WTC11 (cell line): Measurements from ENCODE around the gene ARHGAP40. TPM values are rescaled to one million over a fixed set of nuclear protein-coding genes. Genes with fewer than 3 reads are reported as not detected.

Experiments
- ATAC-seq: fragments of 200-7000 bp; cut with Tn5 transposase; 2 replicates; pipeline ENCODE4 v1.10.0; 2021; ENCODE audit warnings: mild to moderate bottlenecking, moderate library complexity
- CTCF ChIA-PET: fragments of 300-600 bp; sonication (Branson Sonifier 250); formaldehyde crosslinking; loops from one replicate; lab custom pipeline; 2021; ENCODE audit warnings: antibody characterized with exemption; lab: Charles Lee
- POLR2A ChIA-PET: fragments of 350-600 bp; sonication (Branson Sonifier 250); formaldehyde crosslinking; loops from one replicate; lab custom pipeline; 2021; ENCODE audit warnings: antibody characterized with exemption; lab: Charles Lee
- DNase-seq: peaks from one replicate; pipeline ENCODE4 v3.0.0; 2021; ENCODE audit warnings: low spot score
- H3K27ac Mint-ChIP-seq: 2 replicates; pipeline ENCODE4 v1.8.0; 2021; ENCODE audit warnings: mixed read lengths
- H3K27me3 Mint-ChIP-seq: 2 replicates; pipeline ENCODE4 v1.8.0; 2021; ENCODE audit warnings: low read depth, mild to moderate bottlenecking, moderate library complexity, mixed read lengths
- H3K36me3 Mint-ChIP-seq: 2 replicates; pipeline ENCODE4 v1.8.0; 2021; ENCODE audit warnings: mixed read lengths
- H3K4me1 Mint-ChIP-seq: 2 replicates; pipeline ENCODE4 v1.8.0; 2022; ENCODE audit warnings: mixed read lengths
- H3K4me3 Mint-ChIP-seq: 2 replicates; pipeline ENCODE4 v1.8.0; 2021; ENCODE audit warnings: mild to moderate bottlenecking, moderate library complexity, mixed read lengths
- H3K9me3 Mint-ChIP-seq: 2 replicates; pipeline ENCODE4 v1.8.0; 2021; ENCODE audit warnings: mixed read lengths
- AR ChIP-seq: fragments of 250-450 bp; sonication (Bioruptor Pico); IDR thresholded peaks from 2 replicates; pipeline ENCODE4 v1.9.0; 2021; ENCODE audit warnings: mild to moderate bottlenecking
- ATF2 ChIP-seq: sonication (generic); formaldehyde crosslinking; IDR thresholded peaks from 2 replicates; pipeline ENCODE4 v1.8.1; 2022; ENCODE audit warnings: low read depth, missing genetic modification reagents, borderline replicate concordance
- CREM ChIP-seq: sonication (generic); formaldehyde crosslinking; IDR thresholded peaks from 2 replicates; pipeline ENCODE4 v1.8.1; 2022; ENCODE audit warnings: mild to moderate bottlenecking, missing genetic modification reagents, moderate library complexity
- E2F1 ChIP-seq: sonication (generic); formaldehyde crosslinking; IDR thresholded peaks from 2 replicates; pipeline ENCODE4 v1.8.0; 2022; ENCODE audit warnings: mild to moderate bottlenecking, missing genetic modification reagents
- JUN ChIP-seq: sonication (generic); formaldehyde crosslinking; IDR thresholded peaks from 2 replicates; pipeline ENCODE4 v1.8.0; 2023; ENCODE audit warnings: mild to moderate bottlenecking, missing genetic modification reagents
- MLX ChIP-seq: sonication (generic); formaldehyde crosslinking; IDR thresholded peaks from 2 replicates; pipeline ENCODE4 v1.8.1; 2023; ENCODE audit warnings: mild to moderate bottlenecking, missing genetic modification reagents, moderate library complexity
- MYBL2 ChIP-seq: sonication (generic); formaldehyde crosslinking; IDR thresholded peaks from 2 replicates; pipeline ENCODE4 v1.8.1; 2023; ENCODE audit warnings: mild to moderate bottlenecking, moderate library complexity, missing genetic modification reagents
- NFATC4 ChIP-seq: fragments of 250-450 bp; sonication (Bioruptor Pico); IDR thresholded peaks from 2 replicates; pipeline ENCODE4 v1.9.0; 2021; ENCODE audit warnings: mild to moderate bottlenecking
- NR2C2 ChIP-seq: sonication (generic); formaldehyde crosslinking; IDR thresholded peaks from 2 replicates; pipeline ENCODE4 v1.8.0; 2022; ENCODE audit warnings: mild to moderate bottlenecking, missing genetic modification reagents
- OVOL2 ChIP-seq: fragments of 250-450 bp; sonication (Bioruptor Pico); IDR thresholded peaks from 2 replicates; pipeline ENCODE4 v1.9.0; 2021; ENCODE audit warnings: mild to moderate bottlenecking, borderline replicate concordance
- RORB ChIP-seq: fragments of 250-450 bp; sonication (Bioruptor Pico); IDR thresholded peaks from 2 replicates; pipeline ENCODE4 v1.9.0; 2021; ENCODE audit warnings: mild to moderate bottlenecking
- TEAD4 ChIP-seq: sonication (generic); formaldehyde crosslinking; IDR thresholded peaks from 2 replicates; pipeline ENCODE4 v1.8.0; 2022; ENCODE audit warnings: mild to moderate bottlenecking, missing genetic modification reagents
- TP53 ChIP-seq: sonication (generic); formaldehyde crosslinking; IDR thresholded peaks from 2 replicates; pipeline ENCODE4 v1.8.1; 2023; ENCODE audit warnings: mild to moderate bottlenecking, missing genetic modification reagents
- ZBTB43 ChIP-seq: sonication (generic); formaldehyde crosslinking; IDR thresholded peaks from 2 replicates; pipeline ENCODE4 v1.8.1; 2023; ENCODE audit warnings: mild to moderate bottlenecking, missing genetic modification reagents
- ZNF138 ChIP-seq: sonication (generic); formaldehyde crosslinking; conservative IDR thresholded peaks from 2 replicates; pipeline ENCODE4 v1.8.1; 2022; ENCODE audit warnings: mild to moderate bottlenecking, moderate library complexity, missing genetic modification reagents
- ZNF317 ChIP-seq: sonication (generic); formaldehyde crosslinking; IDR thresholded peaks from 2 replicates; pipeline ENCODE4 v1.8.1; 2023; ENCODE audit warnings: low read depth, mild to moderate bottlenecking, moderate library complexity, missing genetic modification reagents, borderline replicate concordance
- ZNF423 ChIP-seq: fragments of 250-450 bp; sonication (Bioruptor Pico); IDR thresholded peaks from 2 replicates; pipeline ENCODE4 v2.1.2; 2022; ENCODE audit warnings: mild to moderate bottlenecking, moderate library complexity
- ZSCAN18 ChIP-seq: fragments of 250-450 bp; sonication (Bioruptor Pico); IDR thresholded peaks from 2 replicates; pipeline ENCODE4 v2.1.2; 2022; ENCODE audit warnings: mild to moderate bottlenecking, moderate library complexity
- total RNA-seq: library from RNA; stranded (reverse); gene quantifications from 3 replicates; pipeline ENCODE4 v1.2.3, GENCODE V29; 2021

Gene ARHGAP40
- total RNA-seq, 1 experiment from 2014 or later: 0.72 TPM

- TF ChIP-seq ATF2 (CRISPR knock-in tag): no peak
- TF ChIP-seq AR (CRISPR knock-in tag): no peak
- TF ChIP-seq, all 79 proteins: peak for 0
Measured at GRCh38 chr20:38624084-38624483, 22.5 kb downstream of the ARHGAP40 start (continued).

GRCh38 chr20:38625896-38626295 lies 24.3 kb downstream of the ARHGAP40 start:
- no peak for DNase-seq
- no peaks in the 10 kb centered on the region for H3K27me3 Mint-ChIP-seq
- no peak for ATAC-seq
- peaks cover 13% of the 10 kb centered on the region for H3K9me3 Mint-ChIP-seq
- no peak overlapping the region for H3K4me3 Mint-ChIP-seq
- CTCF ChIA-PET: no interaction called here
- no peaks in the 10 kb centered on the region for H3K36me3 Mint-ChIP-seq
- no peak for TF ChIP-seq E2F1 (CRISPR knock-in tag)
- TF ChIP-seq ZNF317 (CRISPR knock-in tag): no peak
- no peak for TF ChIP-seq TEAD4 (CRISPR knock-in tag)
- TF ChIP-seq NR2C2 (CRISPR knock-in tag): no peak
- no peak for TF ChIP-seq CREM (CRISPR knock-in tag)
- no peak for TF ChIP-seq NFATC4
- TF ChIP-seq ZNF423 (CRISPR knock-in tag): no peak
- TF ChIP-seq ZBTB43 (CRISPR knock-in tag): no peak
- TF ChIP-seq TP53 (CRISPR knock-in tag): no peak
- TF ChIP-seq RORB (CRISPR knock-in tag): no peak
- no peak for TF ChIP-seq OVOL2 (CRISPR knock-in tag)
- no peak for TF ChIP-seq MLX (CRISPR knock-in tag)
- TF ChIP-seq JUN: no peak
- no peak for TF ChIP-seq MYBL2
- no peak for TF ChIP-seq ZSCAN18 (CRISPR knock-in tag)
- TF ChIP-seq ZNF138 (CRISPR knock-in tag): no peak
- TF ChIP-seq, all 79 proteins: peak for 0
- POLR2A ChIA-PET: no interaction called here
- Mint-ChIP-seq H3K4me1 (peaks cover 24% of the 10 kb centered on the region), H3K27ac (no peak overlapping the region)
